Measurements from ENCODE around the gene C8A. TPM values are rescaled to one million over a fixed set of nuclear protein-coding genes. Genes with fewer than 3 reads are reported as not detected.
A peak's percentile ranks its signal among the peaks of the same experiment; 100 is the strongest.

The C8A gene
- total RNA-seq, 6 donors from 2014 or later: 0.09 TPM; not detected in 5

DNA sequence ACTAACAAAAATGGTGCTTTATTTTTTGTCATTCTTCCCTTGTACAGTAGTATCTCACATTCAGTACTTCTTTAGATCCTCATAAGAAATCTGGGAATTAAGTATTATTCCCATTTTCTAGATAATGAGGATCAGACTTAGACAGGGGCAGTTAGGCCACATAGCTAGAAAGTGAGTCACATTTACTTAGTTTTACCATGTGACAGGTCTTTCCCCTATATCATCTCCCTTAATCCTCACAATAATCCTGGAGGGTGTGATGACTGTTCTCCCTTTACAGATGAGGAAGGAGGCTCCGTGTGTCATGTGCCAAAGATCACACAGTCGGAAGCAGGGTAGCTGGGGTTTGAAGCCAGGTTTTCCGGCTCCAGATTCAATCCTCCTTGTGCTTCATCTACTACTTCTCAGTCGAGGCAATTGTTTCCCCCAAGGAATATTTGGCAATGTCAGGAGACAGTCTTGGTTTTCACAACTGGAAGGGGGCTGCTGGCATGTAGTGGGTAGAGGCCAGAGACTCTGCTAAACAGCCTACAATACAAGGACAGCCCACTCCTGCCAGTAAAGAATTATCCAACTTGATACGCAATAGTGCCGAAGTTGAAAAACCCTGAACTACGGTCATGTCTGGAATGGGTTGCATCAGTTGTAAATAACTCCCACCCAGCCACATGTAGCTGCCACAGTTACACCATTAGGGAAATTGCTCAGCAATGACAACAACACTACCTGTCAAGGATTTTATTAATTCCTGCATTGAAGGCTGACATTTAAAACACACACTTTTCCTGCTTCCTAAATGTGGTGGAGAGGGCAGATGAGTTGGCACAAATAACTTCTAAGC, 56.7 kb downstream of the C8A start:
- WGBS, 2 donors: 78 to 85% methylated on average over 7 of the region's 7 CpGs
- no peak overlapping the region for H3K27ac ChIP-seq

GRCh38 chr1:56912325-56912724, 57.7 kb downstream of the C8A start:
- TF ChIP-seq POLR2AphosphoS5 (IDR thresholded peaks at IDR 0.05) (no peak), EP300 (IDR thresholded peaks at IDR 0.05) (no peak), POLR2A (IDR thresholded peaks at IDR 0.05) (no peak)
- TF ChIP-seq, protein P1, sequence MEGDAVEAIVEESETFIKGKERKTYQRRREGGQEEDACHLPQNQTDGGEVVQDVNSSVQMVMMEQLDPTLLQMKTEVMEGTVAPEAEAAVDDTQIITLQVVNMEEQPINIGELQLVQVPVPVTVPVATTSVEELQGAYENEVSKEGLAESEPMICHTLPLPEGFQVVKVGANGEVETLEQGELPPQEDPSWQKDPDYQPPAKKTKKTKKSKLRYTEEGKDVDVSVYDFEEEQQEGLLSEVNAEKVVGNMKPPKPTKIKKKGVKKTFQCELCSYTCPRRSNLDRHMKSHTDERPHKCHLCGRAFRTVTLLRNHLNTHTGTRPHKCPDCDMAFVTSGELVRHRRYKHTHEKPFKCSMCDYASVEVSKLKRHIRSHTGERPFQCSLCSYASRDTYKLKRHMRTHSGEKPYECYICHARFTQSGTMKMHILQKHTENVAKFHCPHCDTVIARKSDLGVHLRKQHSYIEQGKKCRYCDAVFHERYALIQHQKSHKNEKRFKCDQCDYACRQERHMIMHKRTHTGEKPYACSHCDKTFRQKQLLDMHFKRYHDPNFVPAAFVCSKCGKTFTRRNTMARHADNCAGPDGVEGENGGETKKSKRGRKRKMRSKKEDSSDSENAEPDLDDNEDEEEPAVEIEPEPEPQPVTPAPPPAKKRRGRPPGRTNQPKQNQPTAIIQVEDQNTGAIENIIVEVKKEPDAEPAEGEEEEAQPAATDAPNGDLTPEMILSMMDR (IDR thresholded peaks at IDR 0.05): no peak
- WGBS, 2 donors: 84 to 87% methylated on average over 3 to 11 of the region's 12 CpGs
- no peaks in the 10 kb centered on the region for H3K27me3 ChIP-seq
- no peak for ATAC-seq (ENCODE audit: low FRiP score in 2 of 2)
- H3K9me3 ChIP-seq: no peaks in the 10 kb centered on the region
- H3K4me3 ChIP-seq: no peak overlapping the region
- H3K27ac ChIP-seq: no peak overlapping the region
- peak in 1 of 2 donors; percentile 72 for DNase-seq
- no peaks in the 10 kb centered on the region for H3K4me1 ChIP-seq
- no peaks in the 10 kb centered on the region for H3K36me3 ChIP-seq

More for the DNA sequence above, 56.7 kb downstream of the C8A start:
- no peak overlapping the region for H3K4me3 ChIP-seq
- H3K27me3 ChIP-seq: no peaks in the 10 kb centered on the region
- H3K9me3 ChIP-seq: no peaks in the 10 kb centered on the region
- no peak for DNase-seq
- H3K36me3 ChIP-seq: no peaks in the 10 kb centered on the region
- H3K4me1 ChIP-seq: no peaks in the 10 kb centered on the region
- TF ChIP-seq, protein P1 (IDR thresholded peaks at IDR 0.05): no peak
- TF ChIP-seq POLR2AphosphoS5 (IDR thresholded peaks at IDR 0.05) (no peak), EP300 (IDR thresholded peaks at IDR 0.05) (no peak), POLR2A (IDR thresholded peaks at IDR 0.05) (no peak)
- ATAC-seq (ENCODE audit: low FRiP score in 2 of 2): no peak

- WGBS, 2 donors: 43 to 52% methylated on average over 3 to 4 of the region's 4 CpGs
- Histone ChIP-seq H3K27ac (no peak overlapping the region), H3K9me3 (no peaks in the 10 kb centered on the region), H3K4me1 (peaks cover 0 to 3% (median 0%) of the 10 kb centered on the region in 4 donors), H3K36me3 (no peaks in the 10 kb centered on the region), H3K27me3 (no peaks in the 10 kb centered on the region), H3K4me3 (no peak overlapping the region)
- peak; percentile 15 to 60 for ATAC-seq (ENCODE audit: low FRiP score in 2 of 2)
- TF ChIP-seq EP300 (IDR thresholded peaks at IDR 0.05) (no peak), POLR2AphosphoS5 (IDR thresholded peaks at IDR 0.05) (no peak), POLR2A (IDR thresholded peaks at IDR 0.05) (no peak)
- TF ChIP-seq, protein P1 (IDR thresholded peaks at IDR 0.05): no peak
- DNase-seq: peak in 1 of 2 donors; percentile 84
Observed at GRCh38 chr1:56915960-56916359, 61.4 kb downstream of the C8A start.

DNA sequence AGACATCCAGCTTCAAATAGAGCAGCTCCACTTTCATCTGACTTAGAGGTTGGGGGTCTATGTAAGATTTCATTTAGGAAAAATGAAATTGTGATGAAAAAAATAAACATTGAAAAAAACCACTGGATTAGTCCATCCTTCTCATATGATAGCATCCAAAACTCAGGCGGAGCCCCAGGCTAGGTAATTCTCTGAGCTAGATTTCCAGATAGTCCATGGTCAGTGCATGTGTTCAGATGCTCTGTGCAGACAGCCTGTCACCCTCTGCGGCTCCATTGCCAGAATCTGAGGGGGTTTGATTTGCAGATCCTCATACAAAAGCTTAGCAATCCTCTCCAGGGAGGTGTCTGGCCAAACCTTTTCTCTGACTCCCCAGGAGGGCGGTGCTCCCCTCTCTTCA, 62.0 kb downstream of the C8A start:
- DNase-seq (no peak), ATAC-seq (ENCODE audit: low FRiP score in 2 of 2) (no peak)
- H3K4me1 ChIP-seq: peaks cover 0 to 3% (median 0%) of the 10 kb centered on the region in 4 donors
- H3K27me3 ChIP-seq: no peaks in the 10 kb centered on the region
- WGBS, 2 donors: 88 to 94% methylated on average over 3 of the region's 3 CpGs
- H3K9me3 ChIP-seq: no peaks in the 10 kb centered on the region
- TF ChIP-seq POLR2AphosphoS5 (IDR thresholded peaks at IDR 0.05) (no peak), POLR2A (IDR thresholded peaks at IDR 0.05) (no peak), EP300 (IDR thresholded peaks at IDR 0.05) (no peak)
- TF ChIP-seq, protein P1 (IDR thresholded peaks at IDR 0.05): no peak
- no peak overlapping the region for H3K27ac ChIP-seq
- no peak overlapping the region for H3K4me3 ChIP-seq
- H3K36me3 ChIP-seq: no peaks in the 10 kb centered on the region
